MCF 10A (cell line): ENCODE measurements around the gene PNCK. TPM values are rescaled to one million over a fixed set of nuclear protein-coding genes. Genes with fewer than 3 reads are reported as not detected.

ENCODE experiments used
- BruUV-seq: library from RNA; stranded (reverse); fragments of 400-500 nt; replicated peaks from 2 replicates; lab custom pipeline; 2021; lab: Mats Ljungman, UMichigan
- CTCF ChIA-PET: fragments of 300-600 bp; sonication (Branson Sonifier 250); formaldehyde crosslinking; extraction: SDS; loops from one replicate; lab custom pipeline; 2021; ENCODE audit warnings: antibody characterized with exemption, inconsistent platforms; lab: Yijun Ruan, JAX
- POLR2A ChIA-PET: fragments of 300-600, 350-650 bp; sonication (Branson Sonifier 250); formaldehyde crosslinking; extraction: SDS; loops from one replicate; lab custom pipeline; 2020; ENCODE audit warnings: antibody characterized with exemption, inconsistent platforms; lab: Yijun Ruan, JAX
- DNase-seq: peaks from one replicate; pipeline ENCODE4 v3.0.0-alpha.2; 2018; ENCODE audit not compliant: unreplicated experiment
- H3K27ac Mint-ChIP-seq: one replicate; pipeline ENCODE4 v1.8.0; 2022; ENCODE audit warnings: mild to moderate bottlenecking, low read depth, mixed read lengths; ENCODE audit not compliant: unreplicated experiment
- H3K27me3 Mint-ChIP-seq: one replicate; pipeline ENCODE4 v1.8.0; 2022; ENCODE audit warnings: mixed read lengths; ENCODE audit not compliant: insufficient read depth, unreplicated experiment
- H3K36me3 Mint-ChIP-seq: one replicate; pipeline ENCODE4 v1.8.0; 2022; ENCODE audit warnings: mild to moderate bottlenecking, moderate library complexity, mixed read lengths; ENCODE audit not compliant: insufficient read depth, unreplicated experiment
- H3K4me1 Mint-ChIP-seq: one replicate; pipeline ENCODE4 v1.8.0; 2022; ENCODE audit warnings: mixed read lengths; ENCODE audit not compliant: insufficient read depth, unreplicated experiment
- H3K4me3 Mint-ChIP-seq: one replicate; pipeline ENCODE4 v1.8.0; 2022; ENCODE audit warnings: mild to moderate bottlenecking, moderate library complexity, mixed read lengths; ENCODE audit not compliant: unreplicated experiment
- H3K9me3 Mint-ChIP-seq: one replicate; pipeline ENCODE4 v1.8.0; 2022; ENCODE audit warnings: mixed read lengths; ENCODE audit not compliant: unreplicated experiment
- CTCF ChIP-seq: fragments of 200-600 bp; IDR thresholded peaks from one replicate; pipeline ENCODE4 v1.8.0; 2022; ENCODE audit warnings: antibody characterized with exemption, mild to moderate bottlenecking; ENCODE audit not compliant: unreplicated experiment
- intact Hi-C: fragments of 100-400 bp; cut with micrococcal nuclease; formaldehyde crosslinking; loops from 2 replicates; pipeline ENCODE4 v1.14.1; 2022
- total RNA-seq: library from RNA; stranded (reverse); gene quantifications from 2 replicates; pipeline ENCODE4 v1.2.3, GENCODE V29; 2022

Gene PNCK
- total RNA-seq, 1 experiment from 2014 or later = not detected

- no peak overlapping the region for H3K4me3 Mint-ChIP-seq
- H3K27ac Mint-ChIP-seq = no peak overlapping the region
- CTCF ChIA-PET = no interaction called here
- intact Hi-C loops = no loop called here
- no peaks in the 10 kb centered on the region for H3K9me3 Mint-ChIP-seq
- DNase-seq = no peak
- TF ChIP-seq CTCF = no peak
- BruUV-seq = no TSS peak
- H3K4me1 Mint-ChIP-seq = no peaks in the 10 kb centered on the region
- POLR2A ChIA-PET = no interaction called here
- no peaks in the 10 kb centered on the region for H3K36me3 Mint-ChIP-seq
- H3K27me3 Mint-ChIP-seq = no peaks in the 10 kb centered on the region
Measured at GRCh38 chrX:153672531-153673427, 834 bp downstream of the PNCK start.

GRCh38 chrX:153671589-153672530, 1.8 kb downstream of the PNCK start:
- POLR2A ChIA-PET = no interaction called here
- Mint-ChIP-seq H3K36me3 (no peaks in the 10 kb centered on the region), H3K4me3 (no peak overlapping the region), H3K27me3 (no peaks in the 10 kb centered on the region), H3K27ac (no peak overlapping the region), H3K9me3 (no peaks in the 10 kb centered on the region), H3K4me1 (no peaks in the 10 kb centered on the region)
- CTCF ChIA-PET = interaction anchor here (0.8 to 1.1 kb wide), 3 partner anchors 35 to 132 kb away, joined by 4 to 5 read pairs (median 5); no protein-coding TSS in a partner anchor
- no TSS peak for BruUV-seq
- intact Hi-C loops = no loop called here
- DNase-seq = no peak
- no peak for TF ChIP-seq CTCF

- H3K27me3 Mint-ChIP-seq = no peaks in the 10 kb centered on the region
- no peak overlapping the region for H3K4me3 Mint-ChIP-seq
- ChIA-PET POLR2A (no interaction called here), CTCF (interaction anchor here (0.5 to 1.1 kb wide), 8 partner anchors 18 to 751 kb away, joined by 3 to 5 read pairs (median 4); no protein-coding TSS in a partner anchor)
- no peaks in the 10 kb centered on the region for H3K4me1 Mint-ChIP-seq
- no TSS peak for BruUV-seq
- intact Hi-C loops = no loop called here
- TF ChIP-seq CTCF = no peak
- no peak for DNase-seq
- no peaks in the 10 kb centered on the region for H3K36me3 Mint-ChIP-seq
- no peak overlapping the region for H3K27ac Mint-ChIP-seq
- no peaks in the 10 kb centered on the region for H3K9me3 Mint-ChIP-seq
Measured at GRCh38 chrX:153670748-153671588, 2.6 kb downstream of the PNCK start.
